ENCODE measurements around the gene SH2B3. TPM values are rescaled to one million over a fixed set of nuclear protein-coding genes. Genes with fewer than 3 reads are reported as not detected.

SH2B3 gene
- total and polyA plus RNA-seq, 2 donors (not counting 3 experiments of a cell fraction or from before 2014, with no cell fraction given): 63.1 to 97.9 TPM

- POLR2A ChIA-PET: no interaction called here
- intact Hi-C loops (cut with micrococcal nuclease): no loop called here
Measured at GRCh38 chr12:111469401-111469800, 63.7 kb downstream of the SH2B3 start.

More at GRCh38 chr12:111469401-111469800, 63.7 kb downstream of the SH2B3 start:
- H4K20me1 ChIP-seq (replicated peaks; ENCODE audit: control insufficient read depth, extremely low read depth, insufficient read depth, low read length): no peaks in the 10 kb centered on the region
- dilution Hi-C loops (cut with MboI; ENCODE audit: extremely low pct_ligation_motif_present, low sequenced_read_pairs): no loop called here
- H3K4me3 ChIP-seq (replicated peaks in 1 of 3; ENCODE audit: insufficient read depth in 1 of 3, low read depth in 1 of 3, low read length in 3 of 3): no peak overlapping the region
- no peaks in the 10 kb centered on the region for H3K9me3 ChIP-seq (replicated peaks; ENCODE audit: control insufficient read depth, insufficient read depth, low read length)
- CTCF ChIA-PET: interaction anchor here (0.6 kb wide), 1 partner anchor 10 kb away, joined by 4 read pairs; no protein-coding TSS in a partner anchor
- H3K9ac ChIP-seq (replicated peaks; ENCODE audit: extremely low read depth, insufficient read depth, low read length): no peak overlapping the region
- no peak for DNase-seq (ENCODE audit: low read depth, low spot score)
- BruUV-seq (replicated peaks): no TSS peak
- H3K4me1 ChIP-seq (ENCODE audit: control insufficient read depth, extremely low read depth, insufficient read depth, low read length): peaks cover 3% of the 10 kb centered on the region
- no peaks in the 10 kb centered on the region for H3K27me3 ChIP-seq (ENCODE audit: control insufficient read depth in 2 of 2, insufficient read depth in 2 of 2, low read length in 2 of 2)
- H3K79me2 ChIP-seq (ENCODE audit: control insufficient read depth, insufficient read depth, low read length): no peaks in the 10 kb centered on the region
- H3K36me3 ChIP-seq (ENCODE audit: control insufficient read depth in 2 of 2, extremely low read depth in 1 of 2, insufficient read depth in 2 of 2, low read length in 2 of 2): peaks cover 1 to 15% of the 10 kb centered on the region in 2 experiments
- H3K9me1 ChIP-seq (replicated peaks; ENCODE audit: control insufficient read depth, extremely low read depth, insufficient read depth, low read length): no peaks in the 10 kb centered on the region
- no peak overlapping the region for H2AFZ ChIP-seq (ENCODE audit: low read depth, low read length)
- H3K27ac ChIP-seq (ENCODE audit: insufficient read depth, low read depth, low read length): no peak overlapping the region
- TF ChIP-seq POLR2A (IDR thresholded peaks at IDR 0.05; ENCODE audit: low read depth, low read length) (no peak), FOS (IDR thresholded peaks at IDR 0.05; ENCODE audit: borderline replicate concordance, insufficient read depth, low read length) (no peak), GATA2 (IDR thresholded peaks at IDR 0.05; ENCODE audit: insufficient read depth, insufficient read length, low read depth, low read length) (no peak), POLR2AphosphoS5 (IDR thresholded peaks at IDR 0.05; ENCODE audit: insufficient read depth, low read depth, low read length) (no peak), JUN (IDR thresholded peaks at IDR 0.05; ENCODE audit: borderline replicate concordance, insufficient read depth, insufficient read length, low read depth) (no peak), MYC (IDR thresholded peaks at IDR 0.05; ENCODE audit: low read depth, low read length) (no peak), MAX (IDR thresholded peaks at IDR 0.05; ENCODE audit: insufficient read depth, insufficient read length) (no peak), CTCF (IDR thresholded peaks at IDR 0.05; ENCODE audit: extremely low read depth in 1 of 2, insufficient read depth in 1 of 2, low read depth in 1 of 2, low read length in 2 of 2) (no peak), EZH2 (IDR thresholded peaks at IDR 0.05; ENCODE audit: borderline replicate concordance, low read depth, low read length, severe bottlenecking) (no peak)
- H3K4me2 ChIP-seq (ENCODE audit: insufficient read depth, low read length): no peak overlapping the region
- no peak for FAIRE-seq

Measured in endothelial cell of umbilical vein (primary cell).